B cell (primary cell): ENCODE results near the gene ADARB2. TPM values are rescaled to one million over a fixed set of nuclear protein-coding genes. Genes with fewer than 3 reads are reported as not detected.

ENCODE experiments used
- ATAC-seq: fragments of 200-7000 bp; cut with Tn5 transposase; one replicate; pipeline ENCODE4 v1.10.0; 2021; ENCODE audit warnings: low read depth, mild to moderate bottlenecking, moderate number of reproducible peaks, moderate library complexity
- CTCF ChIA-PET: fragments of 350-600 bp; sonication (Branson Sonifier 250); formaldehyde crosslinking; loops from one replicate; lab custom pipeline; 2021; ENCODE audit warnings: antibody characterized with exemption, inconsistent platforms; lab: Charles Lee
- POLR2A ChIA-PET: fragments of 350-600 bp; sonication (Branson Sonifier 250); formaldehyde crosslinking; loops from one replicate; lab custom pipeline; 2021; ENCODE audit warnings: antibody characterized with exemption; lab: Charles Lee
- DNase-seq: peaks from one replicate; pipeline ENCODE4 v3.0.0; 2013
- H2AFZ ChIP-seq: 2 replicates; pipeline ENCODE4 v1.6.1; 2012; ENCODE audit warnings: mild to moderate bottlenecking, low read depth, low read length; ENCODE audit not compliant: insufficient read depth, poor library complexity, severe bottlenecking
- H3K27ac ChIP-seq, 2 donors: 1 replicate in 1 of 2; 2 replicates in 1 of 2; pipeline ENCODE4 v1.5.1; 2012 to 2013; ENCODE audit warnings: low read length in 2 of 2, mild to moderate bottlenecking in 2 of 2, moderate library complexity in 1 of 2
- H3K27me3 ChIP-seq, 4 experiments: fragments of 200-600 bp in 1 of 4; sonication (generic) in 1 of 4; replicated peaks in 1 of 4; 1 replicate in 2 of 4; 2 replicates in 2 of 4; pipeline versions ENCODE4 v1.6.1 to v1.7.0; 2013 to 2016; ENCODE audit warnings: low read length in 3 of 4, mild to moderate bottlenecking in 2 of 4, mixed read lengths in 1 of 4, moderate library complexity in 1 of 4; ENCODE audit not compliant: insufficient read depth in 4 of 4, control insufficient read depth in 3 of 4; ENCODE audit errors: control extremely low read depth in 1 of 4
- H3K36me3 ChIP-seq, 2 experiments: replicated peaks in 1 of 2; 1 replicate in 1 of 2; 2 replicates in 1 of 2; pipeline versions ENCODE4 v1.6.1 to v1.7.1; 2013; ENCODE audit warnings: low read length in 1 of 2; ENCODE audit not compliant: insufficient read depth in 2 of 2, control insufficient read depth in 1 of 2; ENCODE audit errors: control extremely low read depth in 1 of 2, extremely low read depth in 1 of 2
- H3K4me1 ChIP-seq, 2 donors: fragments of 200-600 bp in 1 of 2; sonication (generic) in 1 of 2; 1 replicate in 1 of 2; 2 replicates in 1 of 2; pipeline versions ENCODE4 v1.5.1 to v1.6.1; 2013 to 2017; ENCODE audit warnings: low read length in 2 of 2; ENCODE audit not compliant: control insufficient read depth in 2 of 2, insufficient read depth in 2 of 2
- H3K4me2 ChIP-seq: replicated peaks from 2 replicates; pipeline ENCODE3; 2012; ENCODE audit warnings: mild to moderate bottlenecking, low read depth, low read length; ENCODE audit not compliant: poor library complexity, severe bottlenecking
- H3K4me3 ChIP-seq, 5 experiments: fragments of 200-600 bp in 1 of 5; sonication (generic) in 1 of 5; 1 replicate in 3 of 5; 2 replicates in 2 of 5; pipeline versions ENCODE4 v1.5.1 to v1.7.0; 2011 to 2016; ENCODE audit warnings: low read length in 4 of 5, mild to moderate bottlenecking in 4 of 5, low read depth in 2 of 5, control low read depth in 1 of 5, moderate library complexity in 1 of 5; ENCODE audit not compliant: insufficient read depth in 1 of 5; ENCODE audit errors: control extremely low read depth in 1 of 5, extremely low read depth in 1 of 5
- H3K79me2 ChIP-seq: fragments of 200-600 bp; sonication (generic); one replicate; pipeline ENCODE4 v1.6.0; 2016; ENCODE audit warnings: low read length; ENCODE audit not compliant: control insufficient read depth, insufficient read depth
- H3K9ac ChIP-seq: fragments of 200-600 bp; sonication (generic); 2 replicates; pipeline ENCODE4 v1.6.1; 2017; ENCODE audit warnings: mild to moderate bottlenecking, low read length, moderate library complexity
- H3K9me3 ChIP-seq, 3 donors: one replicate each; pipeline versions ENCODE4 v1.6.1 to v1.7.1; 2013; ENCODE audit warnings: low read length in 2 of 3; ENCODE audit not compliant: control insufficient read depth in 2 of 3, insufficient read depth in 1 of 3; ENCODE audit errors: control extremely low read depth in 1 of 3
- H4K20me1 ChIP-seq: 2 replicates; pipeline ENCODE4 v1.6.0; 2012; ENCODE audit warnings: mild to moderate bottlenecking, low read length; ENCODE audit not compliant: insufficient read depth, control insufficient read depth, poor library complexity, severe bottlenecking
- H3K27ac Mint-ChIP-seq: one replicate; pipeline ENCODE4 v1.8.0; 2021; ENCODE audit warnings: mixed read lengths
- H3K27me3 Mint-ChIP-seq: one replicate; pipeline ENCODE4 v1.8.0; 2021; ENCODE audit warnings: mixed read lengths
- H3K4me1 Mint-ChIP-seq: one replicate; pipeline ENCODE4 v1.8.0; 2021; ENCODE audit warnings: mixed read lengths
- H3K4me3 Mint-ChIP-seq: one replicate; pipeline ENCODE4 v1.8.0; 2021; ENCODE audit warnings: mixed read lengths
- H3K9me3 Mint-ChIP-seq: one replicate; pipeline ENCODE4 v1.8.0; 2022; ENCODE audit warnings: mixed read lengths; ENCODE audit not compliant: insufficient read depth
- CTCF ChIP-seq: fragments of 200-600 bp; IDR thresholded peaks from one replicate; pipeline ENCODE4 v1.8.0; 2022; ENCODE audit warnings: antibody characterized with exemption, mild to moderate bottlenecking
- EZH2 ChIP-seq: IDR thresholded peaks from 2 replicates; pipeline ENCODE4 v1.6.1; 2012; ENCODE audit warnings: borderline replicate concordance, low read depth, mild to moderate bottlenecking, moderate library complexity, low read length; ENCODE audit not compliant: insufficient read depth, poor library complexity, severe bottlenecking
- WGBS: methylation state at CpG from one replicate; pipeline ENCODE4 v1.1.5; 2013; ENCODE audit warnings: missing lambda C conversion rate; ENCODE audit not compliant: insufficient coverage; 5-methylcytosine and 5-hydroxymethylcytosine counted together
- intact Hi-C: fragments of 100-400 bp; cut with micrococcal nuclease; formaldehyde crosslinking; loops from one replicate; pipeline ENCODE4 v1.10.0; 2022
- polyA plus RNA-seq: library from polyadenylated mRNA; depleted of rRNA; stranded (reverse); fragments of >200 nt; gene quantifications from 2 replicates; pipeline ENCODE4 v1.2.3, GENCODE V29; 2012
- total RNA-seq, 2 donors: library from RNA; stranded (reverse); fragments of 120-200 nt in 1 of 2; gene quantifications; 1 replicate in 1 of 2; 2 replicates in 1 of 2; pipeline versions ENCODE4 v1.2.3 to v1.2.4, GENCODE V29; 2013 to 2022

The ADARB2 gene
- total and polyA plus RNA-seq, 2 donors (not counting 1 experiment from before 2014, with no cell fraction given), result 0.13 to 0.96 TPM

- no peaks in the 10 kb centered on the region for H4K20me1 ChIP-seq
- H3K4me1 Mint-ChIP-seq, result peaks cover 1% of the 10 kb centered on the region
- H3K9ac ChIP-seq, result no peak overlapping the region
- DNase-seq (no peak), ATAC-seq (no peak)
- H3K27ac ChIP-seq, result no peak overlapping the region
- H3K4me2 ChIP-seq, result no peak overlapping the region
- no peaks in the 10 kb centered on the region for H3K36me3 ChIP-seq
- POLR2A ChIA-PET, result no interaction called here
- H2AFZ ChIP-seq, result no peak overlapping the region
- H3K9me3 ChIP-seq, result peaks cover 0 to 4% (median 0%) of the 10 kb centered on the region in 3 donors
- H3K79me2 ChIP-seq, result no peaks in the 10 kb centered on the region
- no peaks in the 10 kb centered on the region for H3K27me3 ChIP-seq
- intact Hi-C loops, result no loop called here
- WGBS, result 93% methylated on average over 22 of the region's 25 CpGs
- peaks cover 10% of the 10 kb centered on the region for H3K27me3 Mint-ChIP-seq
- no peak overlapping the region for H3K4me3 ChIP-seq
- no peak overlapping the region for H3K27ac Mint-ChIP-seq
- CTCF ChIA-PET, result no interaction called here
- no peaks in the 10 kb centered on the region for H3K4me1 ChIP-seq
- no peaks in the 10 kb centered on the region for H3K9me3 Mint-ChIP-seq
- no peak for TF ChIP-seq EZH2
- no peak for TF ChIP-seq CTCF
- H3K4me3 Mint-ChIP-seq, result no peak overlapping the region
Observed at GRCh38 chr10:1160561-1161314, 576.6 kb downstream of the ADARB2 start.
